HG03354 (cell line): Measurements from ENCODE around the gene ANKH.

ENCODE experiments used
- ATAC-seq: cut with Tn5 transposase; IDR thresholded peaks from one replicate; pipeline ENCODE4 v1.9.1; 2021; ENCODE audit warnings: mild to moderate bottlenecking; ENCODE audit not compliant: unreplicated experiment, poor library complexity, severe bottlenecking

Gene ANKH

DNA sequence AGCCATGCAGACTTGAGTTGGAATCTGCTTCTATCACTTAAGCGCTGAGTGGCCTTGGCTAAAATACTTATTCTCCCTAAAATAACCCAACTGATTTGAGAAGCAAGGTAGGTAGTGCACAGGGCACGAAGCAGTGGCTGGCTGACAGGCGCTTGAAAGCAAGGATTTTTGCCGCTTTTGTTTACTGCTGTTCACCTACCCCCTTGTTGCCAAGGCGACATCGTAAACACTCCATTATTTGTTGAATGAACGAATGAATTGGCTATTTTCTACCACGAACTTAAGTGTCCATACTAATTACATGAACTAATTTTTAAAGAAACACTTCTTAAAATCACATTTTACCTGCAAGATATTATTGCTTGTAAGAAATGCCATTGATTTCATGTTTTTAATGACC, 98.0 kb downstream of the ANKH start:
- no peak for ATAC-seq

DNA sequence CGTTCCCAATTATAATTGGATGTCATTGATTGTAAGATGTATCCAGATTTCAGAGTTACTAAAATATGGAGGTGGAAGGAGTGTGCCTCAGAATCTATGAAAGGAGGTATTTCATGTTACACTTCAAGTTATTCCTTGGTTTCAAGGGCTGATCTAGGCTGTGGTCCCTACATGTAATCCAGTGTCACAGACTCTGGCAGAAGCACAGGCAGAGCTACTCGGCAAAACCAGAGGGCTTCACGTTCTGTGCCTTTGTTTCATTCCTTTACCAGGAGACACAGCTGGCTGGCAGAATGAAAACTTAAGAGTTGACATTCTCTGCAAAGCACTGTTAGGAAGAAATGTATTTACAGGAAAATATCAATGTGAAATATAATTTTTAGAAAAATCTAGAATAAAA, 99.6 kb downstream of the ANKH start:
- no peak for ATAC-seq

DNA sequence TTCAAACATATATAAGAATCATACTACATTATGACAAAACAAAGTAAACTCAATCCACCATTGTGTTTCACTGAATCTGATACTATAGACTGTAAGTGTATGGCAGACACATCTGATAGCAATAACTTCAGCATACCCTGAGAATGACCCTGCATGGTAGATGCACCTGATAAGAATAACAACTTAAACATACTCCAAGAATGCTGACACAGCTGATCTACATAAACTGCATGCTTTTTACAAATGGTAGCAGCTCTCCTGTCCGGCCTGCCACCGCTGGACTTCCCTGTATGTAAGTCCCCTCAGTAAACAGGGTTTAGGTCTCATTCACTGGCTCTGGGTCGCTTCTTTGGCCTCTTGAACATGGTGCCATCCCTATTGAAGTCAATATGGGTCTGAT, 100.4 kb downstream of the ANKH start:
- no peak for ATAC-seq

DNA sequence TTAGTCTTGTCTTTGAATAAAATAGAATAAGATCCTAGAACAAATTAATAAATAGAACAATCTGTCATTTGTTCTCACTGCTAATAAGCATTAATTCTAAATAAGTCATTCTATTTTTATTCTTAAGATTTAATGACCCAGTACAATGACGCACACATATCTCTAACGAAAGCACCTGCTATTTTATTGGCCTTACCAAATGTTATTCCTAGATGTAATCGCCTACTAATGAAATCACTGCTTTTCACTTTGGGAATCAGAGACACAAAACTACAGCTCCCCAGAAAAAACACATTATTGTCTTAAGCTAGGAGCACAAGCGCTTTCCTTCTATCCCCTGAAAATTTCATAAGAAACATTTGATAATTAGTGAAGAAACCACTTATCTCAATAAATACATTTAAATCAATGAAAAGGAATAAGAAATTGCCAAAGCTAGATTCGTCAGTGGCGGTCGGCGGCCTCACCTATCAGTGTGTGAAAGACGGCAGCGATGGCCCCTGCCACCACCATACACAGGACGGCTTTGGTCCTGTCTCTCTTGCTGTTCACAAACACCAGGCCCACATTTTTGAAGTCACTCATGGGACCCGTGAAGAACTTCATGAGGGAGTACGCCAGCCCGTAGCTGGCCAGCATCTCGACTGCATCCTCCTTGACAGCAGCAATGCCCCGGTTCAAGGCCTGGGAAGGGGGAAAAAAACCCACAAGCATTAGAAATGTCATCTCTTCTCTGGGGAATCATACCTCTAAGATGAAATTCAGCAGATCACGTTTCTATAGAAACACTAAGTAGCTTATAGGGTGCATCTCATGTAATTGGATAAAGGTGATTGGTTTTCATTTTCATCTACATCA, 102.8 kb downstream of the ANKH start:
- no peak for ATAC-seq

DNA sequence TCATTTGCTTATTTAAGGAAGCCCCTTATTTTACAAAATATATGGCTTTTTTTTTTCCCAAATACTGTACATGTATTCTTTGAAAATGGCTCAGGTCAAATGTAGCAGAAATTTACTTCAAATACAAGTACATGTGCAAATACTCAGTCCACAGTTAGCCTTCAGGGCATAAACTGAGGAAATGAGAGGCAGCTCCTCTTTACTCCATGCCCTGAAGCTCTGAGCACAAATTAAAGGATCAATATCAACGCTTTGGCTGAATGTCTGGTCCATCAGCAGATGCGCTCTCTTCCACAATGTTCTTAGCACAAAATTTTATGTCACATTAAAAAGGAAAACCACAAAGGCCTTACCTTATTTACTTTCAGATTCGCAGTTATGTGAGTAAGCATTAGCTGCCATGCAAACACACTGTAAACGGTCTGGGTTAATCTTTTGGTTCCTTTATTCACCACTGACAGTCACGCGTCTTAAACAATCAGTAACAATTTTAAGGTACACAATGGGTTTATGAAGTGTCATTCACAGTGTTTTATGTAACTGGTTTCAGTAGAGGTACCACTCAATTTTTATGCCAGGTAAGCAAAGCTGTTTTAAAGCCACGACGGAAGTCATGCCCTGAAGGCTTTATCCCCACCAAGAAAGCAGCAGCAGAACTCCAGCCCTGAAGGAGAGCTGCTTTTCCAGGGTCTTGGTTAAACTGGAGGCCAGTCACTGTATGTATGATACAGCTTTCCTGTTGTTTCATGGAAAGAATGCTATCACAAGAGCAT, 103.7 kb downstream of the ANKH start:
- peak; percentile 72 for ATAC-seq

DNA sequence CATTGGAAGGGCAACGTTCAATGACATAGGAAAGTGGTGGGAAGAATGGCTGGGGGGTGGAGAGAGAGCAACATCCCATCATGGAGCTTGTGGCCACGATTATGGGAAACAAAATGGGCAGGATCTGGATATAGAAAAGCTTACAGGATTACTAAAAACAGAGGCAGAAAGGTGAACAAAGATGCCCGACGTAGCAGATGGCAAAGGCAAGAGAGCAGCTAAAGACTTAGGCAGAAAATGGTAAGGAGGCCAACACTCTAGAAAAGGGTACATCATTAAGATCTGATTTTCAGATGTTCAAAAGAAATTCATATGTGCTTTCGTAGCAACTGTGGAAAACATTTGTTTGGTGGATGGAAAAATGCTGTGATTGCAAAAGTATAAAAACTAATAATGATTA, 104.5 kb downstream of the ANKH start:
- ATAC-seq: no peak

DNA sequence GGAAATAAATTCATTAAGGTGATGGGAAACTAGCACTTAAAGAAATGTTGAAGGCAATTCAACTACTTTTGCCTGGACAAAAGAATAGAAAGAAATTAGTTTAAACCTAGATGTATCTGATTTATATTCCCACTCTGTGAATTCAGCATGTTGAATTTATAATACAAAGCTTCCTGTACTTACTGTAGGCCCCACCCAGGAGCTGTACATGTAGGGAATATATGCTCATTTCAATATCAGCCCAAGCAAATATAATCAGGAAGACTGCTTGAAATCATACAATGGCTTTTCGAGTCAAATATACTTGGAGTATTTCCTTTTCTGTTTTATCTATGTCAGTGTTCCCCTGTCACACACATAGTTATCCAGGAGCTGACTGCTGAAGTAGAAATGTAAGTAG, 105.0 kb downstream of the ANKH start:
- no peak for ATAC-seq

DNA sequence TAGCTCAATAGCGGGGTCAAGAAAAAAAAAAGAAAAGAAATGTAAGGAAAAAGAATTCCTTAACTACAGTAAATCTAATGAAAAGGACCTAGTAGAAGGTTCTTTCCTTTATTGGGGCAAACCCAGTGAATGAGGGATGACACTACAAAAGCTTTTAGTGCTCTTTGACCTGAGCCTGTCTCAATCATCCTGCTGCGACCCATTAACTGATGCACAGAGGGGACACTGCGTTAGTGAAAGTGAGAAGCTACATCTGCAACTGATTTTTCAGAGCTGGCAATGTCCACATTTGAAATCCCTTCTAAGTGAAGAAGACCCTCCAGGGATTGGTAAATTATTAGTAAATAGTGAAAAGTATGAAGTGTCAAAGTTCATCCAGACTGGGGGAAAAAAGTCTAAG, 106.0 kb downstream of the ANKH start:
- ATAC-seq: no peak

DNA sequence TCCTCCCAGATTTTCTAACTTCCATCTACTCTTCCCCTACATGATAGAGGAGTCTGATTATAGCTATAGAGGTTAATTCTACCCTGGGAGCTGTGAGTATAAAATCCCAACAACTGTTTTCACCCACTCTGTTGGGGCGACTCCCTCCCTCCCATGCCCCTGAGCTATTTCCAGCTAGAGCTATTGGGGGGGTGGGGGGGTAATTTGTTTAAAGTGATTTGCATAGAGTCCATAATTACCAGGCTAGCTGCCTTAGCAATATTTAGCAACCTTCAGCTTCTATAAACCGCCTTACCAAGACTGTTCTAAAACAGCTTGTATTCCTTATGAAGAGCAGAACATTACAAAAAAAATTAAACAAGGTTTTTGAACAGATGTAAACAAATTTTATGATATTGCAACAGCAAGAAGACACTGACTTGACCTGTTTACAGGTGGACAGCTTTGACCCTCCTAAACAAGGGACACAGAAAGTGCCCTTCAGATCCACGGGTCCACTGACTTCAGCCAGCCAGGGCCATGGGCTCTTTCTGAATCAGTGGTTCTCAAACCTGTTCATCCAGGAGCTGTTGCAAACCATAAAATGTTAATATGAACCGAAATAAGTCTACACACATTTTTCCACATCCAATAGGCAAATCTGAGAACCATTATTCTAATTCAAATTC, 108.9 kb downstream of the ANKH start:
- no peak for ATAC-seq

DNA sequence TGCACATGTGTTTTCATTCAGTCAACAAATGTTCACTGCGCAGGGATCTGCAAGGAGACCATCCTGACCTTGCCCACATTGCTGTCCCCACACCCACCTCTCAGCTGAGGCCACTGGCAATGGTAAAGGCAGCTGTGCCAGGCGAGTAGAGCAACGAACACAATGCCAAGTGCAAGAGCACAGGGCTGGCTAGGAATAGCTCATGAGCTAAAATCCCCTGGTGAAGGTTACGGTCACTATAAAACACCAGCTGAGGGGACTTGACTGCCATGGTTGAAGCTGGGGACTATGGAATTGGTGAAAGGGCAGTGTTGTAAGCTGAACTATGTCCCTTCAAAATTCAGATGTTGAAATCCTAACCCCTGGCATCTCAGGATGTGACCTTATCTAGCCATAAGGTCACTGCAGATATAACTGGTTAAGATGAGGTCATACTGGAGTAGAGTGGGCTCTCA, 111.0 kb downstream of the ANKH start:
- ATAC-seq: no peak

DNA sequence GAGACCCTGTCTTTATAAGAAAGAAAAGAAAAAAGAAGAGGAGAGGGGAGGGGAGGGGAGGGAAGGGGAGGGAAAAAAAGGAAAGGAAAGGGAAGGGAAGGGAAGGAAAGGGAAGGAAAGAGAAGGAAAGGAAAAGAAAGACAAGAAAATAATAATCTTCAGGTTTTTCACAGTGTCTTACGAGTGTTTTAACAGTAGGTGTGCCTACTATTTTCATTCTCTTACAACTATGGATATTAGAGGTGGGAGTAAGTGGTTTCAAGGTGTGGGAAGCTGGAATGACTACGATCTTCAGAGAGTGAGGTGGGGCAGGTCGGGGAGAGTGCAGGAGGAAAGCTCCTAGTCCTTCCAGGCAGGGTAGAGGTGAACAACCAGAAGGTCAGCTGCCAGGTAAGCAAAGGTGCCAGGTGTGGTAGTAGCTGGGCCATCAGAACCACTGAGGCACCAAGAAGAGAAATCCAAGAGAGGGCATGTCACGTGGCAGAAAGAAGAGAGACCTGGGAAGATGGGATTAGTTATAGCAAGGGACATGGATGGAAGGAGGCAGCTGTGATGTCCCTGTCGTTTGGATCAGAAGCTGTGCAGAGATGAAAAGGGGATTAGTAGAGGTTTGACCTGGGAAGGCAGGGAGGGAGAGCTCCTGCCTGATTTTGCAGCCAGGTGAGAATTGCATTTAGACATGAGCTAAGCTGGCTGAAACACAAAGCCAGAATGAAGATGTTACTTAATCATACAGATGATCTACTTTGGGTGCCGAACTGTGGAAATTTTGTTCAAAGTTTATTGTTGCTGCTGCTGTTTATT, 111.6 kb downstream of the ANKH start:
- no peak for ATAC-seq

DNA sequence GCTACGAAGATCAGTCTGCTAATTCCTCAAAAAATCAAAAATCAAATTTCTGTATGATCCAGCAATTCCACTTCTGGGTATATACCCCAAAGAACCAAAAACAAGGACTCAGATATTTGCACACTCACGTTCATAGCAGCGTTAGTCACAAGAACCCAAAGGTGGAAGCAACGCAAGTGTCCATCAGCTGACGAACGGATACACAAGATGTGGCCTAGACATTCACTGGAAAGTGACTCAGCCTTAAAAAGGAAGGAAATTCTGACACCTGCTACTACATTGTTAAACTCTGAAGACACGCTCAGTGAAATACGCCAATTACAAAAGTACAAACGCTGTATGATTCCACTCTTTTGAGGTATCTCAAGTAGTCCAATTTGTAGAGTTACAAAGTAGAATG, 113.7 kb downstream of the ANKH start:
- no peak for ATAC-seq

DNA sequence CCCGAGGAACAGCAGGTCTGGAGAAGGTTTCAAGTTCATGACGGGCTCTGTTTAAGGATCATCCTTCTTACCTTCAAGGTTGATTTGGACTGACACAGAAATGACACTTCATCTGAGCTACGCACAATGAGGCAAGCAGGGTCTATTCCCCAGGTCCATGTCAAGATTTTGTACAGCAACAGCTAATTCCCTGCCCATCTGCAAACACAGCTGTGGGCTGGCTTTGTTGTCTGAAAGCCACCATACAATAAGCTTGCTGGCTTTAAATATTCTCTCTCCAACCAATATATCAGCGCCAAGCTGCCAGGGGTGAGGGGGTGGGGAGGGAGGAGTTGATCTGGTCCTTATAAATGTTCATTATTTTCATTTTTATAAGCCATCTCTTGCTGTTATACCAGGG, 115.1 kb downstream of the ANKH start:
- no peak for ATAC-seq

DNA sequence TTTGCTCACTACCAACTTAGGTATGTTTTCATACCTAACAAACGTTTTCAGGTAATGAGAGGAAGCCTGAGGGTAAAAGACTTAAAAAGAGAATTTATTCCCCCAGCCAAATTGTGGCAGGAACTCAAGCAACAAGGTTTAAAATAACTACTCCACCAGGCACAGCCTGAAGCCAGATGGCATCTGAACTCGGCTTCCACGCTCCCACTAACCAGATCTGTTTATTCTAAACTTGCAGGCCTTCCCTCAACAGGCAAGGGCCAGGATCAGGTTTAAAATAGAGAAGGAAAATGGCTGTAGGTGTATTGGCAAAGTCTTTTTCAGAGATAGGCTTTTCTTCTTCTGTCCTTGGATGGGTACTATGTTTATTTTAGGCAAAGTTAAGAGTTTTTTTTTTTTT, 117.6 kb downstream of the ANKH start:
- no peak for ATAC-seq

DNA sequence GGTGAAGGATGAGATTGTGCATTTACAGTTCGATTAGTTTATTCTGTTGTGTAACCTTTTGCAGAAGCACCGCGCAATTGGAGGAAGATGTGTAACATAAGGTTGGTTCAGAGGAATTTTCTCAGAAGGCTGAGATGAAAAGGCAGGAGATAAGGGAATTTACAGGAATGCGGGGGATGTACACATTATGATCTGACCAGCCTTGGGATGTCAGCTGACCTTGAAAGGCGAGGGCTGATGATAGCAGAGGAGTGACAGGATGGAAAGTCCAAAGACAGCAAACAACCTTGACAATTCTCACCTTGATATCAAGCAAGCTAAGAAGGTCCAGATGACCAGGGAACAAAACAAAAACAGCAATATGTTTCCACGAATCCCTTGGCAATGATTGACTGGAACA, 118.3 kb downstream of the ANKH start:
- no peak for ATAC-seq

DNA sequence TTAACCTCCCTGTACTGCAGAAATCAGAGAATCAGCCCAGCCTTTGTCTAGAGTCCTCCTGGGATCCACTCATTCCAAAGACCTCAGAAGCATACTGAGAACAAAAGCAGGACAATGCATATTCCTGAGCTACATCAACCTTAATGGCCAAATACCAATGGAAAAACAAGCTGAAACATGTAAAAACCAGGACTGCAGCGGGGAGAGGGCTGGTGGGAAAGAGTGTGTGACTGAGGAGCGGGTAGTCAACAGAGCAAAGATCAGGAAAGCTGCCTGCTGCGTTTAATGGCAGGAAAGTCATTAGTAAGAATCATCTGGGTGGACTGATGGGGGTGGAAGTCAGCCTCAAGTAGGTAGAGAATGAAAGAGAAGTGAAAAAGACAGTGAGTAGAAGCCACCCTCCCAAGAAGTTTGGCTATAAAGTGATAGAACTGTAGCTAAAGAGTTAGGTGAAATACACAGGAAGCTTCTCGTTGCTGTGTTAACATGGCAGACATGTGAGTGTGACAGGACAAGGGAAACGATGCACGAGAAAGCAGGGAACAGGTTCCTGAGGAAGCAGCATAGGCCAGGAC, 119.0 kb downstream of the ANKH start:
- no peak for ATAC-seq

DNA sequence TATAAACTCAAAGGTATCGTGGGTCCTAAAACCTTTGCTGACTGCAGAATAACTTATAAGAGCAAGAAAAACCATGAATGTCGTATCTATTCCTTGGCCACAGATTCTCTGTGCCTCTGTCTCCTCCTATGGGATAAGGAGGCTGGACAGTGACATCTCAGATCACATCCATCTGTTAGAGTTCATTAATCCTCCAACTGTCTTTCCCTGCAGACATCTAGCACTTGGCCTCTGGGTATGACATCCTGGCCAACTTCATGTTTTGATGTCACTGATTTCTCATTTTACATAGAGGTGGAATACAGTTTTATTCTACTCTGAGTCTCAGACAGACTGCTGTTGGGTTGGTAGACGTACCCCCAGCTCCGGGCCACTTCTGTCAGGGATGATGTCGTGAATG, 120.9 kb downstream of the ANKH start:
- no peak for ATAC-seq

DNA sequence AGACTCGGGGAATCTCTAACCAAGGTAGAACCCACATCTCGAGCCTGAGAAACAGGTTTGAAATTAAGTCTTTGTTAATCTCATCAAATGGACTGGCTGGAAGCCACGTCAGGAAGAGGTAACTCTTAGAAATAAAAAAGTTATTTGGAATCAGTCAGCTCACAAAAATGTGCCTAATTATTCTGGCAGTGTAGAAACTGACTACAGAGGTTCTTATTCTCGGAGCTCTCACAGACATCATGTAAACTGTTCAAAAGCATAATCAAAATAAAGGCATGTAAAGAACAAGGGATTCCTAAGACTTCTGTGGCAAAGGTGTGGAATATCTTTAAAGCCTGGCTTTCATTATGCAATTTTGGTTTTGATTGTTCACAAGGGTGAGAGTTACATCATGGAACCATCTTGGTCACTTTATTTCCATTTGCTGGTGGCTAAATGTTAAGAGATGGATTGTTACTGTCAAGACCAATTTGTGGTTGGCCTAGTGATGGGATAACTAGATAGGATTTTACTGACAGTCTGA, 121.9 kb downstream of the ANKH start:
- ATAC-seq: no peak

DNA sequence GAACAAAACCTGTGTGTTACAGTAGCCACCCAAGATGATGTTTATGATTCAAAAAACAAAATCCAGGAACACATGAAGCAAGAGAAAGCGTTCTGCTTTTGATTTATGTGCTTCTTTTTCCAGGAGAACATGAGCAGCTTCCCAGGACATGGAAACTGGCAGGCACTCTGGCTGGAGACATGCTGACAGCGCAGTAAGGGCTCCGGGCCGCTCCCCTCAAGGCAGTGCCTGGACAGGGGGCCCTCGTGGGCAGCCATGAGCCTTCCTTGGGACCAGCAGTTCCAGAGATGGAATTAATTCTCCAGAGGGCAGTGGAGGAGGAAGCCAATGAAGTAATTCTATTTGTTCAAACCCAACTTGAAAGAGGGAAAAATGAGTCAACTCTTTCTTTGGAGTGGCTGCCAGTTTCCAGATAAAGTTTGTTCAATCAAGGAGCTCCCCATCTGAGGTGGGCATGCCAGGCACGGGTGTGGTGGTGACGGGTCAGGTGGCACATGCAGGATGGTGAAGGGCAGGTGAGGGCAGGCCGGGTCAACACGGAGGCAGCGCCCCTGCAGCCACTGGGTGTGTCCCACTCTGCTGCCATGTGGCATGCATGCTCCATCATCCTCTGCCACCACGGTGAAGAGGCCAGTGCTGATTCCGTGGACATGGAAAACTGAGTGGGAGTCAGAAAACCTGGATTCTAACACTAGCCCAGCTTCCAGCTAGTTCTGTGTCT, 123.2 kb downstream of the ANKH start:
- ATAC-seq: no peak
